Suppressor macrophage (primary cell): ENCODE data around the gene HOMER2.
"Not testable (repeated sequence)": the region's sequence is repeated elsewhere in the genome, so short reads cannot be mapped to it uniquely, and the experiment has no call there.

Experiments
- DNase-seq, 4 experiments: peaks; one replicate each; pipeline ENCODE4 v3.0.0-alpha.2; 2020 to 2022

Gene HOMER2

GRCh38 chr15:82893473-82893872, 59.0 kb downstream of the HOMER2 start:
- DNase-seq: not testable (repeated sequence)

GRCh38 chr15:82892573-82892972, 59.9 kb downstream of the HOMER2 start:
- no peak for DNase-seq

- DNase-seq: no peak
These were observed 61.5 kb downstream of the HOMER2 start for GRCh38 chr15:82890995-82891390.

GRCh38 chr15:82890338-82890994, 62.1 kb downstream of the HOMER2 start:
- no peak for DNase-seq

- peak; percentile 8 to 61 (median 31) for DNase-seq
These were observed 70.1 kb downstream of the HOMER2 start for GRCh38 chr15:82882273-82882928.

- DNase-seq: no peak
These were observed 70.8 kb downstream of the HOMER2 start for GRCh38 chr15:82881747-82882146.

- DNase-seq: no peak
These were observed 71.8 kb downstream of the HOMER2 start for GRCh38 chr15:82880704-82881103.

- no peak for DNase-seq
These were observed 74.2 kb downstream of the HOMER2 start for GRCh38 chr15:82878325-82878724.

- DNase-seq: no peak
These were observed 74.7 kb downstream of the HOMER2 start for GRCh38 chr15:82877825-82878224.

GRCh38 chr15:82875411-82876003, 77.0 kb downstream of the HOMER2 start:
- DNase-seq: no peak

GRCh38 chr15:82874961-82875360, 77.6 kb downstream of the HOMER2 start:
- no peak for DNase-seq

GRCh38 chr15:82874267-82874666, 78.3 kb downstream of the HOMER2 start:
- DNase-seq: no peak

- DNase-seq: no peak
These were observed 79.4 kb downstream of the HOMER2 start for GRCh38 chr15:82873000-82873680.

GRCh38 chr15:82871832-82872484, 80.6 kb downstream of the HOMER2 start:
- peak in 1 of 4 experiments; percentile 22 for DNase-seq

GRCh38 chr15:82871358-82871757, 81.2 kb downstream of the HOMER2 start:
- DNase-seq: peak; percentile 32 to 67 (median 51)

GRCh38 chr15:82870727-82871320, 81.7 kb downstream of the HOMER2 start:
- peak; percentile 36 to 72 (median 56) for DNase-seq

GRCh38 chr15:82865981-82866380, 86.5 kb downstream of the HOMER2 start:
- not testable (repeated sequence) for DNase-seq

- not testable (repeated sequence) for DNase-seq
These were observed 86.9 kb downstream of the HOMER2 start for GRCh38 chr15:82865581-82865980.

GRCh38 chr15:82864967-82865366, 87.6 kb downstream of the HOMER2 start:
- no peak for DNase-seq

GRCh38 chr15:82862886-82863285, 89.6 kb downstream of the HOMER2 start:
- no peak for DNase-seq

GRCh38 chr15:82858932-82859331, 93.6 kb downstream of the HOMER2 start:
- no peak for DNase-seq
